GM19023 (cell line): Measurements from ENCODE around the gene IMMP2L.
"Not testable (repeated sequence)": the region's sequence is repeated elsewhere in the genome, so short reads cannot be mapped to it uniquely, and the experiment has no call there.

Experiments
- ATAC-seq: cut with Tn5 transposase; IDR thresholded peaks from one replicate; pipeline ENCODE4 v1.9.1; 2021; ENCODE audit warnings: mild to moderate bottlenecking, moderate library complexity; ENCODE audit not compliant: unreplicated experiment

The IMMP2L gene

DNA sequence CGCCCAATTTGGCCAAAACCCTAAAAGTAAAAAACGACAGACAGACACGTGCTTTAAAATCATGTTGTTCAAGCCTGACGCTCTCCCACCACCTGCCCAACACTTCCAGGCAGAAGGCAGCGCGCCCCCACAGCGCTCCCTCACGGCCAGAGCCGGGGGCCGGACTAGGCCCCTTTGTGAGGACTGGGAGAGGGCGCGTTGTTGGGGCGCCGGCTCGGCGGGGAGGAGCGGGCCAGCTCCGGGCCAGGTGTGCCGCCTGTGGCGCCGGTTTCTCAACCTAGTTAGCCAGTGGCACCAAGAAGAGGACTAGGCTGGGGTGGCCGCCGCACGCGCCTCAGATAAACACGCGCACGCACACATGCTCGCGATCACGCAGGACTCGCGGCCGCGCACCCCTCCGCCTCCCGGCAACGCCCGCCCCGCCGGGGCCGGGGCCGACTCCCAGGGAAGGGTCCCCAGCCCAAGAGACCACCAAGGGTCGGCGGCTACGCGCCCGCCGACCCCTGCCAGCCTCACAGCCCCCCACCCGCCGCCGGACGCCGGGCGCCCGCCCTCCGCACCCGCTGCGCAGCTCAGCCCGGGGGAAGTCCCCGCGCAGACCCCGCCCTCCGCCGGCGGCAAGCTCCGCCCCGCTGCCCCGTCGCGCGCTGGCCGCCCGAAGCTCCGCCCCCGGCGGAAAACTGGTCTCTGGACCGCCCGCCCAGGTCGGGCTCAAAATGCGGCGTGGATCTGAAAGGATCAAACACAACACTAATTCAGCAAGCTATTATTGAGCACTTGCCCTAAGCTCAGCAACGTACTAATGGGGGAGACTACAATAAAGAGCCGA lies at the start of gene IMMP2L:
IMMP2L (minus strand) TSS at position 589 of the 829 bp plus-strand sequence.
- peak; percentile 90 for ATAC-seq

DNA sequence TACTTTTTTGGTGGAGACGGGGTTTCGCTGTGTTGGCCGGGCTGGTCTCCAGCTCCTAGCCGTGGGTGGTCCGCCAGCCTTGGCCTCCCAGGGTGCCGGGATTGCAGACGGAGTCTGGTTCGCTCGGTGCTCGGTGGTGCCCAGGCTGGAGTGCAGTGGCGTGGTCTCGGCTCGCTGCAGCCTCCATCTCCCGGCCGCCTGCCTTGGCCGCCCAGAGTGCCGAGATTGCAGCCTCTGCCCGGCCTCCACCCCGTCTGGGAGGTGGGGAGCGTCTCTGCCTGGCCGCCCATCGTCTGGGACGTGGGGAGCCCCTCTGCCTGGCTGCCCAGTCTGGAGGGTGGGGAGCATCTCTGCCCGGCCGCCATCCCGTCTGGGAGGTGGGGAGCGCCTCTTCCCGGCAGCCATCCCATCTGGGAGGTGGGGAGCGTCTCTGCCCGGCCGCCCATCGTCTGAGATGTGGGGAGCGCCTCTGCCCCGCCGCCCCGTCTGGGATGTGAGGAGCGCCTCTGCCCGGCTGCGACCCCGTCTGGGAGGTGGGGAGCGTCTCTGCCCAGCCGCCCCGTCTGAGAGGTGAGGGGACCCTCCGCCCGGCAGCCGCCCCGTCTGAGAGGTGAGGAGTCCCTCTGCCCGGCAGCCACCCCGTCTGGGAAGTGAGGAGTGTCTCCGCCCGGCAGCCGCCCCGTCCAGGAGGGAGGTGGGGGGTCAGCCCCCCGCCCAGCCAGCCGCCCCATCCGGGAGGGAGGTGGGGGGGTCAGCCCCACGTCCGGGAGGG lies 47.4 kb upstream of the IMMP2L start:
- not testable (repeated sequence) for ATAC-seq

DNA sequence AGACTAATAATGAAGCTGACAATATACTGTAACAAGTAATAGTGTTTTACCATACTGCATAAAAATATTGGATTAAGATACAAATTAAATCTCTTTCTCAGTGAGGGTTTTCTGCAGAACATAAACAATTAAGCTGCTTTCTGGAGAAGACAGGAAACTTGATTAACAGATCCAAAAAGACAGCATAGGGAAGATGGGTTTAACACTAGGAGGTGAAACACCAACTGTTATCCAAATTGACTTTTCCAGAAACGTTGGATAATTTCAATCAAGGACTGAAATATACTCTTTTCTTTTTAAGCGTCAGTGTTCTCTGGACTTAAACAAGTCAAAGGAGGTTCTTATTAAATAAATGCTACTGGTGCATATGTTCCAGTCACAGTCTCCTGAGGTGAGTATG lies 45.3 kb upstream of the IMMP2L start:
- ATAC-seq, result no peak

DNA sequence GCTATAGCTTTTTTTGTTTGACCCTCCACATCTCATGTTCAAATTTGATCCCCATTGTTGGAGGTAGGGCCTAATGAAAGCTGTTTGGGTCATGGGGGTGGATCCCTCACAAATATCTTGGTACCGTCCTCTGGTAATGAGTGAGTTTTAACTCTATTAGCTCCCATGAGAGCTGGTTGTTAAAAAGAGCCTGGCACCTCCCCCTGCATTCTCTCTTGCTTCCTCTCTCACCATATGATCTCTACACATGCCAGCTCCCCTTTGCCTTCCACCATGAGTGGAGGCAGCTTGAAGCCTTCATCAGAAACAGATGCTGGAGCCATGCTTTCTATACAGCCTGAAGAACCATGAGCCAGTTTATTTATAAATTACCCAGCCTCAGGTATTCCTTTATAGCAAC lies 43.0 kb upstream of the IMMP2L start:
- no peak for ATAC-seq

DNA sequence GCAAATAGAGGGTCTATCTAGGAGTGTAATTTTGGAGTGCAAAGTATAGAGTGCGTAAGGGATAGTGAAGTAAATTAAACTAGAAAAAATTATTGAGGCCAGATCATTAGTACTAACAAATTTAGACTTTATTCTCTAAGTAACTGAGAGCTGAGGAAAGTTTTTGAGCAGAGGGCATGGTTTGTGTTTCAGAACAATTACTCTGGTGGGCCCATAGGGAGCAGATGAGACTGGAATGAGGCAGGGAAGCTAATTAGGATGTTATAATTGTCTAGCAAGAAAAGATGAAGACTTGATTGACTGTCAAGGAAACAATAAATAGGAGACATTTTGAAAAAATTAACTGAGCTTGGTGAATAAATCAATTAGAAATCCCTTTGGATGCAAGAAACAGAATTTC lies 37.8 kb upstream of the IMMP2L start:
- no peak for ATAC-seq

DNA sequence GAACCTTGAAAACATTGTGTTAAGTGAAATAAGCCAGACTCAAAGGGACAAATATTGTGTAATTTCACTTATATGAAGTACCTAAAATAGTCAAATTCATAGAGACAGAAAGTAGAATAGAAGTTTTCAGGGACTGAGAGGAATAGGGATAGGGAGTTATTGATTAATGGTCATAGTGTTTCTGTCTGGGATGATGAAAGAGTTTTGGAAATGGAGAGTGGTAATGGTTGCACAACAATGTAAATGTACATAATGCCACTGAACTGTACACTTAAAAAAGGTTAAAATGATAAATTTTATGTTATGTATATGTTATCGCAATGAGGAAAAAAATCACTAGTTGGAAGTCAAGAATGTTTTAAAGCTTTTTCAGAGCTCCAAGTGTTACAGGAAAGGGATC lies 33.5 kb upstream of the IMMP2L start:
- ATAC-seq, result no peak

DNA sequence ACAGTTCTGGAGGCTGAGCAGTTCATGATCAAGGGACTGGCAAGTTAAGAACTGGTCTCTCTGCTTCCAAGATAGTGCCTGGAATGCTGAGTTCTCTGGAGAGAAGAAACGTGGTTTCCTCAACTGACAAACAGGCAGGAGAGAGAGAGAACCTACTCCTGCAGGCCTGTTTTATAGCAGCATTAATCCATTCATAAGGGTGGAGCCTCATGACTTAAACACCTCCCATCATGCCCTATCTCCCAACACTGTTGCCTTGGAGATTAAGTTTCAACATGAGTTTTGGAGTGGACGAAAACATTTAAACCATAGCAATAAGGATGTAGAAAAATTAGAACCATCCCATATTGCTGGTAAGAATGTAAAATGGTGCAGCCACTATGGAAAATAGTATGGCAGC lies 32.3 kb upstream of the IMMP2L start:
- ATAC-seq, result no peak

DNA sequence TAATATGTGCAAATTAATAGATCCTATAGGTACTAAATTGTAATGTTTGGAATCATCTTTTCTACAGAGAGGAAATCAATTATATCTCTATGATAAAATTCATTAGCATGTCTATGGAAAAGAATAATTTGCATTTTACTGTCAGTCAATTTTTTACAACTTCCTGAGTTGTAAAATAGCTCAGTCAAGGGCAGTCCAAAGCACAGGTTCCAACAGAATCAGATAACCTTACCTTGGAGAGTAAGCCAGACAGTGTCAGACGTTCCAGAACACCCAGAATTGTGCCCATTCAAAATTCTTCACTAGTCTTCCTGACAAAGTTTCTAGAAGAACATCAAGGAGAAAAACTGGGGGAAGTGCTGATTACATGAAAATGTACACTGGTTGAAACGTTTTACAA lies 31.1 kb upstream of the IMMP2L start:
- ATAC-seq, result no peak

DNA sequence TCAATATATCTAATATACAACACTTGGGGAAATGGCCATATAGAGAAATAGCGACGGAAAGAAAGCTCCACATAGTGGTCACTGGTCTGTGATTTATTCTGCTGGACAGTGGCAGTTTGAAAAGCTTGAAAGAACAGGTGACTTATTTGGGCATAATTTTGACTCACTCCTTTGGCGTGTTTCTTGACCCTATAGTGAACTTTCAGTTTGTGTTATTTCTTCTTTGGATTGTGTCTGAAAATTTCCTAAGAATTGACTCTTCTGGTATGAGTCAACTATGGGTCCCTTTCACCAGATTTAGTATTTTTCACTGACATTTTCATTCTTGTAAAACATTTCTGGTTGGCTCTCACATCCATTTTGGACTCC lies 25.8 kb upstream of the IMMP2L start:
- ATAC-seq, result no peak

DNA sequence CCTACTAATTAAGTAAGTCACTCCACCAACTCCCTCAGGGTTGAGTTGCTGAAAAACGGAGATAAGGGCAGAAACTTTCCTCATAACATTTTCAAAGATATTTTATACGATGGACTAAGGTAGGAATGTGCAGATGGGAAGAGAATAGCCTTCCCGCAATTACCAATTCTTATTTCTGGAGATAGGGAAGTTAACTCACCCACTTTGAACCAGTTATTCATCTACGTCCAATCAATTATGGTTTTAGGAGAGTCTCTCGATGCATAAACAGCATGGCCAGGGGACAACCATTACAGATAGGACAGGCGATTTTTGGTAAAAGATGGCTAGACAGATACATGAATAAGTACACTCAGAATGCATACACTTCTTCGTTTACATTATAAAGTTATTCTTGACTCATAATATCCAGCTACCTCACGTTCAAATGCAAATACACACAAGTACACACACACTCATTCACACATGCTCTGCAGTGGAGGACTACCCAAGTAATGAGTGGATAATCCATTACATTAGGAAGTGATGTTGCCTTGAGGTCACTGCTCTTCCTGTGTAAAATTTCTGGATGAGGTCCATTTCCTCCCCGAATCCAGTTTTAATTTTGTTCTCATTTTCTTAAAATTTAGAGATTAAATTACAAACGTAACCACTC lies 25.2 kb upstream of the IMMP2L start:
- no peak for ATAC-seq

DNA sequence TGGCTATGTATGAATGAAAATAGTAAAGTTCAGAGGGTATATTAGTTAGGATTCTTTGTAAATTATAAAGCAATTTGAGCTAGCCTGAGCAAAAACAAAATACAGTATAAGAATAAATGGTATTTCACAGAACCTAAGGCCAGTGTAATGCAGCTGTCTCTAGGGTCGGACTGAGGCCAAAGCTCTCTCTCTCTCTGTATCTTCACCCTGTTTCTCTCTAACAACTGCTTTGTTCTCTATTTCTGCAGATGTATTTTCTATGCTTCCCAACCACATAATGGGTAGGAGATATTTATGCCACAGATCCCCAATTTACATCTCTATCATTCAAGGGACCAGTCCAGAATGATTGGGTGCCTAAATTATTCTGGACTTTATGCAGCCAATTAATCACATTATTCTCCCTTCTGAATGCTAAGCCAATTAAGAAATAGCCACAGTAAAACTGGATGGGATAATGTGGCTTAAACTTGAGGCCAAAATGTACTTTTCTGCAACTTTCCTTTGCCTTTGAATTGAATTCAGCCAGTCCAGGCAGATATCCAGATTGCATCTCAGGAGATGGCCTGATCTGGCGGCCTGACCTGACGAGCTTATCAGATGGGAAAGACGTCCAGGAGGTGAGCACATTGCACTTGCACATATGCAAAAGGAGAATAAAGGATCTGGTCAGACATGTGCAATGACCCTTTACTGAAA lies 24.6 kb upstream of the IMMP2L start:
- ATAC-seq, result no peak

DNA sequence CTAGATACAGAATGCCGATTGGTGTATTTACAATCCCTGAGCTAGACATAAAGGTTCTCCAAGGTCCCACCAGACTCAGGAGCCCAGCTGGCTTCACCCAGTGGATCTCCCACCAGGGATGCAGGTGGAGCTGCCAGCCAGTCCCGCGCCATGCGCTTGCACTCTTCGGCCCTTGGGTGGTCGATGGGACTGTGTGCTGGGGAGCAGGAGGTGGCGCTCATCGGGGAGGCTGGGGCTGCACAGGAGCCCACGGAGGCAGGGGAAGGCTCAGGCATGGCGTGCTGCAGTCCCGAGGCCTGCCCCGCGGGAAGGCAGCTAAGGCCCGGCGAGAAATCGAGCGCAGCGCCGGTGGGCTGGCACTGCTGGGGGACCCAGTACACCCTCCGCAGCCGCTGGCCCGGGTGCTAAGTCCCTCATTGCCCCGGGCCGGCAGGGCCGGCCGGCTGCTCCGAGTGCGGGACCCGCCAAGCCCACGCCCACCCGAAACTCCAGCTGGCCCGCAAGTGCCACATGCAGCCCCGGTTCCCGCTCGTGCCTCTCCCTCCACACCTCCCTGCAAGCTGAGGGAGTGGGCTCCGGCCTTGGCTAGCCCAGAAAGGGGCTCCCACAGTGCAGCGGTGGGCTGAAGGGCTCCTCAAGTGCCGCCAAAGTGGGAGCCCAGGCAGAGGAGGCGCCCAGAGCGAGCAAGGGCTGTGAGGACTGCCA lies 19.6 kb upstream of the IMMP2L start:
- not testable (repeated sequence) for ATAC-seq

DNA sequence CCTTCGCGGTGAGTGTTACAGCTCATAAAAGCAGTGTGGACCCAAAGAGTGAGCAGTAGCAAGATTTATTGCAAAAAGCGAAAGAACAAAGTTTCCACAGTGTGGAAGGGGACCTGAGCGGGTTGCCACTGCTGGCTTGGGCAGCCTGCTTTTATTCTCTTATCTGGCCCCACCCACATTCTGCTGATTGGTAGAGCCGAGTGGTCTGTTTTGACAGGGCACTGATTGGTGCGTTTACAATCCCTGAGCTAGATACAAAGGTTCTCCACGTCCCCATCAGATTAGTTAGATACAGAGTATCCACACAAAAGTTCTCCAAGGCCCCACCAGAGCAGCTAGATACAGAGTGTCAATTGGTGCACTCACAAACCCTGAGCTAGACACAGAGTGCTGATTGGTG lies 18.9 kb upstream of the IMMP2L start:
- not testable (repeated sequence) for ATAC-seq

DNA sequence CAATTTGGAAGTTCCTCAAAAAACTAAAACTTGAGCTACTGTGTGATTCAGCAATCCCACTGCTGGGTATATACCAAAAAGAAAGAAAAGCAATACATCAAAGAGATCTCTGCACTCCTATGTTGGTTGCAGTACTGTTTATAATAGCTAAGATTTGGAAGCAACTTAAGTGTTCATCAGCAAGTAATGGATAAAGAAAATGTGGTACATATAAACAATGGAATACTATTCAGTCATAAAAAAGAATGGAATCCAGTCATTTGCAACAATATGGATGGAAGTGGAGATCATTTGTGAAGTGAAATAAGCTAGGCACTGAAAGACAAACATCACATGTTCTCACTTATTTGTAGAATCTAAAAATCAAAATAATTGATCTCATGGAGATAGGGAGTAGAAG lies 16.5 kb upstream of the IMMP2L start:
- ATAC-seq, result no peak

DNA sequence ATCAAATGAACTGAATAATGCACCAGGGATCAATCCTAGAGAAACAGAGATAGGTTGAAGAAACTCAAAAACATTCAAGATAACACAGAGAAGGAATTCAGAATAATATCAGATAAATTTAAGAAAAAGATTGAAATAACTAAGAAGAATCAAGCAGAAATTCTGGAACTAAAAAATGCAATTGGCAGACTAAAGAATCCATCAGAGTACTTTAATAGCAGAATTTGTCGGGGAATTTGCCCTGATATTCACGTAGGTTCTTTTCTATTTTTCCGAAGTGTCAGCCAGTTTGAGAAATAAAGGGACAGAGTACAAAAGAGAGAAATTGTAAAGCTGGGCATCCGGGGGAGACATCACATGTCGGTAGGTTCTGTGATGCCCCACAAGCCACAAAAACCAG lies 9.4 kb upstream of the IMMP2L start:
- no peak for ATAC-seq

DNA sequence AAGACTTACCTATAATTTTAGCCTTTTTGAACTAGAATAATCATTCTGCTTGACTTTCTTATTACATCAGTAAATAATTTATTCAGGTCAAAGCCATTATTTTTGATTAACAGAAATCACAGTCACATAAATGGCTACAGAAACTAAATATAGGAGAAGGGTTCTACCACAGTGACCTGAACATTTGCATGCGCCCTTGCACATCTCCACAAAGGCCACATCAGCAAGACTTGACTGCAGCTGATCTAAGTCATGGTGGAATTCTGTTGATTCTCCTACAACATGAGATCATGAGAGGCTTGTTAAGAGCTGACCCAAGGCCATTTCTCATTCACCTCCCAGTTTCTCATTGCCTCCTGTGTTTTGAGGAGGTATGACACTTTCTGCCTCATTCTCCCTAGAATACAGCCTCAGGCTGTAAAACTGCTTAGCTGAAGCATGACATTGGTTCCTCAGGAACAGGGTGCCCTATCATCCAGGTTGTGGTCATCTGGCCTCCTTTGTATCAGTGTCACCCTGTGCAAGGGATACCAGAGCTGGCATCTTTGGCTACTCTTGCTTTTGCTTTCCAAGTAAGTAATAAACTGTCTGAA lies 6.7 kb upstream of the IMMP2L start:
- peak; percentile 55 for ATAC-seq

DNA sequence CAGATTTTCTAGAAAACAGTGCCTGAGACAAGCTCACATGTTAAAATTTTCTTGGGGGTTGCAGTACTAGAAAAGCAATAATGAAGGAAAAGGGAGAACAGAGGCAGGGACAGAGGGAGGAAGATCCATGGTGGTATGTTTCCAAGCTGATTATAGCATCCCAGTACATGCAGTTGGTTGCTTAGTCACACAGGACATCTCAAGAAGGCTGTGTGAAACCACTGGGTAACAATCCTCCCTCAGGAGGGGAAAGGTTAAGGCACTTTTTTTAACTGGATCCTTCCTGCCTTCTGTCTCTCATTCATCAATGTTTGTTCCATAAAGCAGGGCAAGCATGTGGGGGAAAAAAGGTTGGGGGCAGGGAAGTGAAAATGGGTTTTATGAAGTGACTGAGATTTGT lies 6.1 kb upstream of the IMMP2L start:
- ATAC-seq, result no peak

DNA sequence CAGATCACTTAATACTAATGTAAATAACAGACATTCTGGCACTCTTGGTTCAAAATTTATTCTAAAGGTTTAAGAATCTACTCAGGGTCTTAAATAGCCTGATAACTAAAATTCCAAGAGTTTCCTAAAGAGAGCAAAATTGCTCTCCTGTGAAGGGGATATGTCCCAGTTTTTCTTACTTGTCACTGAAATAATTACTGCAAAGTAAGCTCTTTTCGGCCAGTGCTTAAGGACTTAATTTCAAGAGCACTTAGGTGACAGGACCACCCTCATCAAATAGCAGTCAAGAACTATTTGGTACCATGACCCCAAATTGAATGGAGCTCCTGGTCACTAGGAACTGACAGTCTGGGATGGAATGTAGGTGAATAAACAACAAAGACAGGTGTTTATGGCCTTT lies 1.8 kb upstream of the IMMP2L start:
- ATAC-seq, result no peak

DNA sequence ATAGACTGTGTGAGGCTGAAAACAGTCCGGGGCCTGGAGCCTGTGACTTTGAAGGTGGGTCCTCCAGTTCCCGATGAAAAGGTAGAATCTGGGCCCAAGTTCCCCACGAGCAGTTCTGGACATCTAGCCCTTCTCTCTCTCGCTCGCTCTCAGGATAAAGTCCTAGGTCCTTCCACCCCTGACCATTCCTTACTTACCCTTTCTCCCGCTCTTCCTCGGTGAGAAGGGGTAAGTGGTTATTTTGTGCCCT lies 713 bp downstream of the IMMP2L start:
- no peak for ATAC-seq

DNA sequence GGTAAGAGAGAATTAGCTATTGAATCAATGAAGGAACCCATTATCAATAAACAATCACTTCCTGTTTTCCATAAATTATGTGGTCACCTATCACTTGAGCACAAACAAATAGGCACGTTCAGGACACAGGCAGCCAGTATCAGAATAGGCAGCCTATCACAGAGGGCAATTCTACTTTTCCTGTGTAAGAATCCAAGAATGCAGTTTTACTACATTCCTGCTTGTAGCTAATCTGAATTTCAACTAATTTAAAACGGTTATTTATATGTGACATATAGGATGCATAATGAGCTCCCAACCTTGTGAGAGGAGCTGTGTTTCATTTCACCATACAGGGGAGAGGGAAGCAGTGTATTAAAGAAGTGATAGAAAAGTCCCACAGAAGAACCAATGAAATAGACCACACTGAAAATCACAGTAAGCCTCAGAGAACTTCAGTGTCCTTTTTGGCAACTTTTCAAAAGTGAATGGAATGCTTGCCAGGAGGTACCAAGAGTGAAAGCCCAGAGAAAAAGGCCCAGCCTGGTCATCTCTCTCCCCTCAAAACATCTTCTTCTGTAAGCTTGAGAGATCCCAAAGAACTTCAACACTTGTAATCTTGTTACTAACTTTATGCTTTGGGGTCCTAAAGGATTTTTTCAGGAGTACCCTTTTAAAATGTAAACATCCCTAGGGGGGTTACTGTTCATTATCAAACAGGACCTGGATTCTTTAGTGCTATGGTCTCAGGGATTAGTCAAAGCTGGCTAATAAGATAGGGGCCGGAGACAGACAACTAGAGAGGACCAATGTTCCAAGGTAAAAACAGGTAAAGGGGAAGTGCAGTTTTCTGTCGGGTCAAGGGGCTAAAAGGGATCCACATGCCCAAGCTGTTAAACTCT lies 1.3 kb downstream of the IMMP2L start:
- no peak for ATAC-seq
